ENCODE measurements around the gene PRR15.

GRCh38 chr7:29605671-29606070 lies 42.0 kb downstream of the PRR15 start:
- TF ChIP-seq CSDC2 (CRISPR knock-in tag; IDR thresholded peaks at IDR 0.05) (no peak), GLIS3 (CRISPR knock-in tag; IDR thresholded peaks at IDR 0.05) (no peak), ZFP3 (CRISPR knock-in tag; IDR thresholded peaks at IDR 0.05) (no peak), ZFP30 (CRISPR knock-in tag; IDR thresholded peaks at IDR 0.05) (no peak), TOX (CRISPR knock-in tag; IDR thresholded peaks at IDR 0.05; ENCODE audit: borderline replicate concordance) (no peak), TCF4 (CRISPR knock-in tag; IDR thresholded peaks at IDR 0.05; ENCODE audit: borderline replicate concordance) (no peak), ZNF565 (CRISPR knock-in tag; conservative IDR thresholded peaks at IDR 0.05; ENCODE audit: low read depth) (no peak), BACH2 (CRISPR knock-in tag; IDR thresholded peaks at IDR 0.05; ENCODE audit: borderline replicate concordance) (no peak), ISL1 (CRISPR knock-in tag; IDR thresholded peaks at IDR 0.05) (no peak)

Data from SK-N-SH treated with all-trans-retinoic acid at 6 μM for 48 hours (cell line).